ENCODE data around the gene INTS13. TPM values are rescaled to one million over a fixed set of nuclear protein-coding genes. Genes with fewer than 3 reads are reported as not detected.

INTS13 gene
- polyA plus RNA-seq, 1 of the 3 experiments (the other 2 are of a cell fraction): 7.2 TPM

Other genes with a start within 250 kb of the INTS13 start
- gene ITPR2, start 104.8 kb downstream of the INTS13 start, polyA plus RNA-seq (2012; rRNA removed): 2.3 and 3.0 TPM in 2 replicates
- gene FGFR1OP2, start 489 bp upstream of the INTS13 start, polyA plus RNA-seq (2012; rRNA removed): 20.6 and 21.7 TPM in 2 replicates
- gene TM7SF3, start 76.4 kb upstream of the INTS13 start, polyA plus RNA-seq (2012; rRNA removed): 72.1 and 121 TPM in 2 replicates
- 13.9 and 19.4 TPM in 2 replicates for gene MED21, start 84.6 kb upstream of the INTS13 start, polyA plus RNA-seq (2012; rRNA removed)
- gene C12orf71, start 144.6 kb upstream of the INTS13 start, polyA plus RNA-seq (2012; rRNA removed): not detected in 2 replicates

Data from SK-N-SH (cell line).